Kidney (tissue), 14 donors: ENCODE results near the gene TNFRSF8. TPM values are rescaled to one million over a fixed set of nuclear protein-coding genes. Genes with fewer than 3 reads are reported as not detected.

Experiments used
- DNase-seq, 5 donors: peaks; one replicate each; pipeline ENCODE4 v3.0.0-alpha.2; 2013 to 2020
- FAIRE-seq: peaks from 2 replicates; lab custom pipeline; 2012; peaks lifted over from hg19 to GRCh38; lab: Jason Lieb, UNC
- H3K27ac ChIP-seq, 2 donors: one replicate each; pipeline ENCODE4 v1.7.0; 2013; ENCODE audit warnings: low read depth in 2 of 2, low read length in 2 of 2, inconsistent platforms in 1 of 2
- H3K27me3 ChIP-seq: one replicate; pipeline ENCODE4 v1.7.1; 2013; ENCODE audit warnings: low read length, inconsistent platforms; ENCODE audit not compliant: control insufficient read depth, insufficient read depth
- H3K36me3 ChIP-seq, 3 donors: one replicate each; pipeline versions ENCODE4 v1.7.0 to v1.7.1; 2013; ENCODE audit warnings: low read length in 3 of 3, control low read depth in 1 of 3, inconsistent platforms in 1 of 3; ENCODE audit not compliant: insufficient read depth in 3 of 3, control insufficient read depth in 2 of 3
- H3K4me1 ChIP-seq, 3 donors: one replicate each; pipeline versions ENCODE4 v1.7.0 to v1.7.1; 2013; ENCODE audit warnings: low read length in 3 of 3, inconsistent platforms in 1 of 3, low read depth in 1 of 3; ENCODE audit not compliant: control insufficient read depth in 2 of 3, insufficient read depth in 2 of 3
- H3K4me3 ChIP-seq, 3 donors: one replicate each; pipeline versions ENCODE4 v1.7.0 to v1.8.1; 2013; ENCODE audit warnings: low read length in 3 of 3, control low read depth in 1 of 3, inconsistent platforms in 1 of 3
- H3K9ac ChIP-seq, 3 donors: one replicate each; pipeline versions ENCODE4 v1.7.0 to v1.7.1; 2013; ENCODE audit warnings: low read length in 3 of 3, control low read depth in 1 of 3, inconsistent platforms in 1 of 3
- H3K9me3 ChIP-seq, 3 donors: one replicate each; pipeline versions ENCODE4 v1.7.0 to v1.7.1; 2013; ENCODE audit warnings: low read length in 3 of 3, control low read depth in 1 of 3, inconsistent platforms in 1 of 3; ENCODE audit not compliant: control insufficient read depth in 2 of 3, insufficient read depth in 1 of 3
- CTCF ChIP-seq: IDR thresholded peaks from 3 replicates; pipeline ENCODE4 v1.5.1; 2012; ENCODE audit warnings: mild to moderate bottlenecking, moderate library complexity, borderline replicate concordance; ENCODE audit not compliant: insufficient read depth; ENCODE audit errors: extremely low read depth
- intact Hi-C: fragments of 100-400 bp; cut with DNase I; formaldehyde crosslinking; loops from one replicate; pipeline ENCODE4 v1.11.1; 2022
- polyA plus RNA-seq: library from polyadenylated mRNA; stranded (reverse); fragments of 350-450 nt; fragmentation: Illumina TruSeq; extraction: RNeasy Lipid Tissue Mini Kit (QIAGEN cat#74804); gene quantifications from one replicate; pipeline ENCODE4 v1.2.3, GENCODE V29; 2014; ENCODE audit warnings: low read depth, low replicate concordance; ENCODE audit not compliant: insufficient read depth
- total RNA-seq: library from RNA; stranded (reverse); fragmentation: NEBNext Ultra II Directional; extraction: Animal tissue kit (Norgen Biotek cat#: 25700); gene quantifications from one replicate; pipeline ENCODE4 v1.2.1, GENCODE V29; 2021
- donor health status: control.
- donor health status: control.
- donor health status: control.
- donor health status: control.
- donor health status: control.
- donor health status: DM: yes; HTN: yes; CAD: no.
- donor health status: Normal renal cell carcinoma (clear cell type).

The TNFRSF8 gene
- total and polyA plus RNA-seq, 2 donors from 2014 or later = 0.94 to 0.97 TPM

- Histone ChIP-seq H3K4me1 (no peaks in the 10 kb centered on the region), H3K27me3 (no peaks in the 10 kb centered on the region), H3K36me3 (no peaks in the 10 kb centered on the region), H3K27ac (no peak overlapping the region), H3K9me3 (no peaks in the 10 kb centered on the region), H3K4me3 (no peak overlapping the region), H3K9ac (no peak overlapping the region)
- DNase-seq = no peak
- intact Hi-C loops = no loop called here
- no peak for FAIRE-seq
- no peak for TF ChIP-seq CTCF
Observed at GRCh38 chr1:12114340-12114683, 51.2 kb downstream of the TNFRSF8 start.

GRCh38 chr1:12114916-12115315 lies 51.8 kb downstream of the TNFRSF8 start:
- no peak for DNase-seq
- Histone ChIP-seq H3K9ac (no peak overlapping the region), H3K9me3 (no peaks in the 10 kb centered on the region), H3K27me3 (no peaks in the 10 kb centered on the region), H3K36me3 (no peaks in the 10 kb centered on the region), H3K27ac (no peak overlapping the region), H3K4me1 (no peaks in the 10 kb centered on the region), H3K4me3 (no peak overlapping the region)
- intact Hi-C loops = no loop called here
- FAIRE-seq = no peak
- no peak for TF ChIP-seq CTCF

GRCh38 chr1:12121212-12122003 lies 58.3 kb downstream of the TNFRSF8 start:
- H3K27me3 ChIP-seq = no peaks in the 10 kb centered on the region
- DNase-seq (no peak), FAIRE-seq (no peak)
- intact Hi-C loops = no loop called here
- no peak overlapping the region for H3K9ac ChIP-seq
- no peak for TF ChIP-seq CTCF
- no peaks in the 10 kb centered on the region for H3K9me3 ChIP-seq
- H3K4me3 ChIP-seq = no peak overlapping the region
- no peak overlapping the region for H3K27ac ChIP-seq
- peaks cover 0 to 3% (median 0%) of the 10 kb centered on the region in 3 donors for H3K4me1 ChIP-seq
- H3K36me3 ChIP-seq = no peaks in the 10 kb centered on the region

GRCh38 chr1:12123172-12123571 lies 60.1 kb downstream of the TNFRSF8 start:
- no peak overlapping the region for H3K27ac ChIP-seq
- H3K4me3 ChIP-seq = no peak overlapping the region
- intact Hi-C loops = no loop called here
- FAIRE-seq (no peak), DNase-seq (no peak)
- H3K27me3 ChIP-seq = no peaks in the 10 kb centered on the region
- peaks cover 0 to 3% (median 0%) of the 10 kb centered on the region in 3 donors for H3K4me1 ChIP-seq
- H3K36me3 ChIP-seq = no peaks in the 10 kb centered on the region
- no peak overlapping the region for H3K9ac ChIP-seq
- H3K9me3 ChIP-seq = no peaks in the 10 kb centered on the region
- no peak for TF ChIP-seq CTCF
